ENCODE results near the gene TENM4. TPM values are rescaled to one million over a fixed set of nuclear protein-coding genes. Genes with fewer than 3 reads are reported as not detected.

The TENM4 gene
- total and polyA plus RNA-seq, 11 donors: 0.08 to 6.4 (median 1.0) TPM

DNA sequence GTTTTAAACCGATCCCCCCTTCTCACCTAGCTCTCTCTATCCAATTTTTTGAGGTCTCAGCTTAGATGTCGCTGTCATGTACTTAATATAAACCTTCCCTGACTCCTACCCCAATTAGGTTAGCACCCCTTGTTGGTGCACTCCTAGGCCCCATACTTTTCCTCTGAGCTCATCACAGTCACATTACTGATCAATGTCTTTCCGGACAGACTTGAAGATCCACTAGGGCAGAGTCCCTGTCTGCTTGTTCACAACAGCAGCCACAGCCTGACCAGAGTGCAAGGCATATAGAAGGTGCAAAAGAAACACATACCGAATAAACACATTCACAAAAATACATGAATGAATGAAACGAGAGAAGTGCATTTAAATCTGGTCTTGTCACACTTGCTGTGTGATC, 605.2 kb downstream of the TENM4 start:
- intact Hi-C loops (cut with DNase I): no loop called here
- H3K4me1 ChIP-seq: peaks cover 0 to 6% (median 0%) of the 10 kb centered on the region in 12 donors
- no peak overlapping the region for H3K27ac ChIP-seq
- H3K9me3 ChIP-seq: no peaks in the 10 kb centered on the region
- TF ChIP-seq, protein P1, sequence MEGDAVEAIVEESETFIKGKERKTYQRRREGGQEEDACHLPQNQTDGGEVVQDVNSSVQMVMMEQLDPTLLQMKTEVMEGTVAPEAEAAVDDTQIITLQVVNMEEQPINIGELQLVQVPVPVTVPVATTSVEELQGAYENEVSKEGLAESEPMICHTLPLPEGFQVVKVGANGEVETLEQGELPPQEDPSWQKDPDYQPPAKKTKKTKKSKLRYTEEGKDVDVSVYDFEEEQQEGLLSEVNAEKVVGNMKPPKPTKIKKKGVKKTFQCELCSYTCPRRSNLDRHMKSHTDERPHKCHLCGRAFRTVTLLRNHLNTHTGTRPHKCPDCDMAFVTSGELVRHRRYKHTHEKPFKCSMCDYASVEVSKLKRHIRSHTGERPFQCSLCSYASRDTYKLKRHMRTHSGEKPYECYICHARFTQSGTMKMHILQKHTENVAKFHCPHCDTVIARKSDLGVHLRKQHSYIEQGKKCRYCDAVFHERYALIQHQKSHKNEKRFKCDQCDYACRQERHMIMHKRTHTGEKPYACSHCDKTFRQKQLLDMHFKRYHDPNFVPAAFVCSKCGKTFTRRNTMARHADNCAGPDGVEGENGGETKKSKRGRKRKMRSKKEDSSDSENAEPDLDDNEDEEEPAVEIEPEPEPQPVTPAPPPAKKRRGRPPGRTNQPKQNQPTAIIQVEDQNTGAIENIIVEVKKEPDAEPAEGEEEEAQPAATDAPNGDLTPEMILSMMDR (IDR thresholded peaks at IDR 0.05): no peak
- TF ChIP-seq POLR2A (IDR thresholded peaks at IDR 0.05): no peak
- no peak overlapping the region for H3K4me3 ChIP-seq
- DNase-seq (no peak), ATAC-seq (no peak)
- no peaks in the 10 kb centered on the region for H3K27me3 ChIP-seq
- H3K36me3 ChIP-seq: no peaks in the 10 kb centered on the region
- 87 to 97% (median 95%) methylated on average over 5 of the region's 5 CpGs for WGBS, 4 donors

GRCh38 chr11:78834886-78835285, 605.9 kb downstream of the TENM4 start:
- Histone ChIP-seq H3K27me3 (no peaks in the 10 kb centered on the region), H3K27ac (no peak overlapping the region), H3K36me3 (no peaks in the 10 kb centered on the region), H3K9me3 (no peaks in the 10 kb centered on the region), H3K4me1 (no peaks in the 10 kb centered on the region), H3K4me3 (no peak overlapping the region)
- TF ChIP-seq, protein P1 (IDR thresholded peaks at IDR 0.05): no peak
- TF ChIP-seq POLR2A (IDR thresholded peaks at IDR 0.05): no peak
- 93 to 95% (median 93%) methylated on average over 4 of the region's 4 CpGs for WGBS, 4 donors
- intact Hi-C loops (cut with DNase I): no loop called here
- ATAC-seq (no peak), DNase-seq (no peak)

- no peaks in the 10 kb centered on the region for H3K27me3 ChIP-seq
- DNase-seq (no peak), ATAC-seq (peak in 3 of 4 donors; percentile 33 to 60 (median 53))
- WGBS, 4 donors: 64 to 75% (median 68%) methylated on average over 2 of the region's 2 CpGs
- H3K9me3 ChIP-seq: no peaks in the 10 kb centered on the region
- TF ChIP-seq POLR2A (IDR thresholded peaks at IDR 0.05): no peak
- TF ChIP-seq, protein P1 (IDR thresholded peaks at IDR 0.05): no peak
- peaks cover 0 to 13% (median 0%) of the 10 kb centered on the region in 12 donors for H3K4me1 ChIP-seq
- H3K27ac ChIP-seq: peak overlapping the region in 1 of 12 donors; percentile 51
- intact Hi-C loops (cut with DNase I): no loop called here
- H3K36me3 ChIP-seq: no peaks in the 10 kb centered on the region
- H3K4me3 ChIP-seq: no peak overlapping the region
Measured at GRCh38 chr11:78833237-78833636, 607.6 kb downstream of the TENM4 start.

DNA sequence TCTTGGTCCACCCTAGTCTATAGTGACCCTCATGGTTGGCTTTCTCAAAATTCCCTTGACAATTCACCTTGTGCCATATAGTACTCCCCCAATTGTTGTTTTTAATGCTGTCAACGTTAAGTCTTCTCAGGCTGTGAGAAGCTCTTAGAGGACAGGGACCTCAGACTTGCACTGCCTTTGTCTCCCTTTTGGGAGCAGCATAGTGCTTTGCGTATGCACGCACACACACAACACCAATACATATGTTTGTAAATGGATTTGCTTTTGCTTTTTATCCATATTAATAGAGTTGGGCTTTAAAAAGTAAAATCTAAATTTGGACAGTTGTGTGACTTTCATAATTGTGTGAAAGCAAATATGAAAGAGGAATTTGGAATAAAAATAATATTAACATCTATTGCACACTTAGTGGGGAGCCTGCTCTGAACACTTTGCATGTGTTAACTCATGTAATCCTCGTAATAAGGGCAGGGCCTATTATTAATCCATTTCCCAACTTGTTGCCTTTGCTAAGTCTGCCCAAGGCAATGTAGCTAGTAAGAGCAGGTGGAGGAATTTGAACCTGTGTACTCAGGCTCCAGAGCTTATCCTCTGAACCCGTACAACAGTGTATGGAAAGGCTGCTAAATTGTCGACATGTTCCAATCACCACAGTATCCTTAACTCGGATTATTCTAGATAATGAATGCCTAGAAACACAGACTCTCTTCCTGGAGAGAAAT, 608.4 kb downstream of the TENM4 start:
- intact Hi-C loops (cut with DNase I): no loop called here
- 77 to 80% (median 79%) methylated on average over 7 of the region's 7 CpGs for WGBS, 4 donors
- no peak overlapping the region for H3K27ac ChIP-seq

More for the DNA sequence above, 608.4 kb downstream of the TENM4 start:
- Histone ChIP-seq H3K36me3 (no peaks in the 10 kb centered on the region), H3K4me3 (no peak overlapping the region), H3K27me3 (no peaks in the 10 kb centered on the region), H3K4me1 (peaks cover 0 to 20% (median 0%) of the 10 kb centered on the region in 12 donors), H3K9me3 (no peaks in the 10 kb centered on the region)
- DNase-seq (no peak), ATAC-seq (no peak)
- TF ChIP-seq, protein P1 (IDR thresholded peaks at IDR 0.05): peak in 1 of 12 donors; percentile 7
- TF ChIP-seq POLR2A (IDR thresholded peaks at IDR 0.05): no peak

Measured in heart left ventricle (tissue), 16 donors.